ENCODE data around the gene SAFB2.

DNA sequence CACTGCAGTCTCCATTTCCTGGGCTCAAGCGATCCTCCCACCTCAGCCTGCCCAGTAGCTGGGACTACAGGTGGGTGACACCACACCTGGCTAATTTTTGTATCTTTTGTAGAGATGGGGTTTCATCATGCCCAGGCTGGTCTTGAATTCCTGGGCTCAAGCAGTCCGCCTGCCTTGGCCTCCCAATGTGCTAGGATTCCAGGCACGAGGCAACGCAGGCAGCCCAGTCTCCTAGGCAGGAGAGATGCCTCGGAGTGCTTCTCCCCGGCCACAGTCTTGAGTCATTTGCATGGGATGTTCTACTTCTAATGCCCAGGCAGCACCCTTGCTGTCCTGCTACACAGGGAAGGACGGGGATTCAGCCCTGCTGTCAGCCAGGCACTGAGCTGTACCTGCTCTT is 49.0 kb upstream of the SAFB2 start:
- TF ChIP-seq POLR2A (IDR thresholded peaks at IDR 0.05) (no peak), EP300 (IDR thresholded peaks at IDR 0.05) (no peak)
- TF ChIP-seq, protein P1, sequence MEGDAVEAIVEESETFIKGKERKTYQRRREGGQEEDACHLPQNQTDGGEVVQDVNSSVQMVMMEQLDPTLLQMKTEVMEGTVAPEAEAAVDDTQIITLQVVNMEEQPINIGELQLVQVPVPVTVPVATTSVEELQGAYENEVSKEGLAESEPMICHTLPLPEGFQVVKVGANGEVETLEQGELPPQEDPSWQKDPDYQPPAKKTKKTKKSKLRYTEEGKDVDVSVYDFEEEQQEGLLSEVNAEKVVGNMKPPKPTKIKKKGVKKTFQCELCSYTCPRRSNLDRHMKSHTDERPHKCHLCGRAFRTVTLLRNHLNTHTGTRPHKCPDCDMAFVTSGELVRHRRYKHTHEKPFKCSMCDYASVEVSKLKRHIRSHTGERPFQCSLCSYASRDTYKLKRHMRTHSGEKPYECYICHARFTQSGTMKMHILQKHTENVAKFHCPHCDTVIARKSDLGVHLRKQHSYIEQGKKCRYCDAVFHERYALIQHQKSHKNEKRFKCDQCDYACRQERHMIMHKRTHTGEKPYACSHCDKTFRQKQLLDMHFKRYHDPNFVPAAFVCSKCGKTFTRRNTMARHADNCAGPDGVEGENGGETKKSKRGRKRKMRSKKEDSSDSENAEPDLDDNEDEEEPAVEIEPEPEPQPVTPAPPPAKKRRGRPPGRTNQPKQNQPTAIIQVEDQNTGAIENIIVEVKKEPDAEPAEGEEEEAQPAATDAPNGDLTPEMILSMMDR (IDR thresholded peaks at IDR 0.05): no peak

Data from gastroesophageal sphincter (tissue), 3 donors.